ENCODE measurements around the gene NPPA. TPM values are rescaled to one million over a fixed set of nuclear protein-coding genes. Genes with fewer than 3 reads are reported as not detected.

Gene NPPA
- total and polyA plus RNA-seq, 9 of the 15 experiments (the other 6 are each of a cell fraction or from before 2014, with no cell fraction given), result not detected

DNA sequence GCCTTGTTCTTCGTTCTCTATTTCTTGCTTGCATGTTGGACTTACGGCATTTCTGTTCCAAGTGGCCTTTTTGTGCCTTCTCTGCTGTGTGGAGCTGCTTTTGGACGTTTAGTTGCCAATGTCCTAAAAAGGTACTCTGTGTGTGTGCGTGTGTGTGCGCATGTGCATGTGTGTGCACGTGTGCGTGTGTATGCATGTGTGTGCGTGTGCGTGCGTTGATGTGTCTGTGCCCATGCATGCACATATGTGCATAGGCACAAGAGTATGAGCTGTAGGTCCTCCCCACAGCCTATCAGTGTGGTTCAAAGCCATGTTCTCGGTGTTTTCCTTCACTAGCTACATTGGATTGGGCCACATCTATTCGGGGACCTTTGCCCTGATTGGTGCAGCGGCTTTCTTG is 13.7 kb downstream of the NPPA start:
- intact Hi-C loops (cut with micrococcal nuclease), result no loop called here
- H3K36me3 ChIP-seq (ENCODE audit: control insufficient read depth, insufficient read depth, low read length), result peaks cover 95% of the 10 kb centered on the region
- H3K9me1 ChIP-seq (ENCODE audit: control insufficient read depth, insufficient read depth, low read length), result no peaks in the 10 kb centered on the region
- no peaks in the 10 kb centered on the region for H4K20me1 ChIP-seq (replicated peaks; ENCODE audit: control insufficient read depth, insufficient read depth, low read length)
- in situ Hi-C loops (cut with MboI), result no loop called here
- H3K27me3 ChIP-seq (ENCODE audit: control insufficient read depth in 2 of 2, insufficient read depth in 2 of 2, low read length in 2 of 2), result no peaks in the 10 kb centered on the region
- H3K4me3 ChIP-seq, result no peak overlapping the region
- no peak overlapping the region for H3K27ac ChIP-seq (ENCODE audit: extremely low read depth, low read depth, low read length)
- no peak overlapping the region for H2AFZ ChIP-seq (ENCODE audit: low read depth, low read length)
- WGBS (ENCODE audit: insufficient coverage, low coverage, missing lambda C conversion rate), result 94% methylated on average over 13 of the region's 13 CpGs
- ATAC-seq (no peak), FAIRE-seq (no peak), DNase-seq (ENCODE audit: extremely low read depth in 1 of 4, low spot score in 3 of 4) (no peak)
- TF ChIP-seq ZNF143 (CRISPR knock-in tag; IDR thresholded peaks at IDR 0.05) (0 out of 2 replicates have a peak, but pooled peaks have one; percentile 29), BMI1 (IDR thresholded peaks at IDR 0.05; ENCODE audit: low read length) (no peak), ZNF75A (CRISPR knock-in tag; IDR thresholded peaks at IDR 0.05) (no peak), HLTF (IDR thresholded peaks at IDR 0.05) (no peak), PML (IDR thresholded peaks at IDR 0.05; ENCODE audit: low read length) (no peak)
- CTCF ChIA-PET (ENCODE audit: low intra/inter-chr PET ratio), result no interaction called here
- no peaks in the 10 kb centered on the region for H3K79me2 ChIP-seq (ENCODE audit: control insufficient read depth, insufficient read depth, low read length)
- POLR2A ChIA-PET, result interaction anchor here (0.7 to 5.0 kb wide), 2 partner anchors 75 to 190 kb away, joined by 3 to 72 read pairs; no protein-coding TSS in a partner anchor
- no peaks in the 10 kb centered on the region for H3K9me3 ChIP-seq (replicated peaks; ENCODE audit: control insufficient read depth, insufficient read depth, low read depth, low read length)
- BruUV-seq (replicated peaks), result no TSS peak
- H3K9ac ChIP-seq (ENCODE audit: insufficient read depth in 1 of 2, low read depth in 2 of 2, low read length in 2 of 2), result peak overlapping the region in 1 of 2 experiments; percentile 22; a peak in 1 of 4 replicates
- H3K4me1 ChIP-seq (replicated peaks in 1 of 2; ENCODE audit: control insufficient read depth in 2 of 2, insufficient read depth in 2 of 2, low read length in 2 of 2), result peaks cover 7 to 13% of the 10 kb centered on the region in 2 experiments; a peak in 3 of 5 replicates
- H3K4me2 ChIP-seq (ENCODE audit: insufficient read depth, low read length), result no peak overlapping the region

DNA sequence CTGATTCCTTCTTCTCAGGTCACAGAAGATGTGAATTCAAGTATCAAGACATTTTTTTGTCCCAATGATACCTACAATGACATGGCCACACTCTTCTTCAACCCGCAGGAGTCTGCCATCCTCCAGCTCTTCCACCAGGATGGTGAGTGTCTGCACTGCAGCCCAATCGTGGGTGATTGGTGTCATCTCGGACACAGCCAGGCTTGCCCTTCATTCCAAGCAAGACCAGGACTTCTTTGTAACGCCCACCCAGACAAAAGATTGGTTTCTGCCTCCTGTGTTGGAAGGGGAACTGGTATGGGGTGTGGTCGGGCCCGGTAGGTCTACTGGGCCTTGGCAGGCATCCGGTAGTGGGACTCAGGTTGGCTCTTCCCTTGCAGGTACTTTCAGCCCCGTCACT is 14.1 kb downstream of the NPPA start:
- POLR2A ChIA-PET, result interaction anchor here (0.7 to 5.0 kb wide), 3 partner anchors 8 to 190 kb away, joined by 3 to 72 read pairs (median 18); no protein-coding TSS in a partner anchor
- no peak for DNase-seq (ENCODE audit: extremely low read depth in 1 of 4, low spot score in 3 of 4)

More for the DNA sequence above, 14.1 kb downstream of the NPPA start:
- ATAC-seq (no peak), FAIRE-seq (no peak)
- Histone ChIP-seq H3K4me1 (replicated peaks in 1 of 2; ENCODE audit: control insufficient read depth in 2 of 2, insufficient read depth in 2 of 2, low read length in 2 of 2) (peaks cover 7 to 11% of the 10 kb centered on the region in 2 experiments; a peak in 2 of 5 replicates), H3K4me3 (no peak overlapping the region), H3K4me2 (ENCODE audit: insufficient read depth, low read length) (no peak overlapping the region), H3K9me3 (replicated peaks; ENCODE audit: control insufficient read depth, insufficient read depth, low read depth, low read length) (no peaks in the 10 kb centered on the region), H3K27me3 (ENCODE audit: control insufficient read depth in 2 of 2, insufficient read depth in 2 of 2, low read length in 2 of 2) (no peaks in the 10 kb centered on the region), H3K9ac (ENCODE audit: insufficient read depth in 1 of 2, low read depth in 2 of 2, low read length in 2 of 2) (peak overlapping the region in 1 of 2 experiments; percentile 11; a peak in 1 of 4 replicates), H3K9me1 (ENCODE audit: control insufficient read depth, insufficient read depth, low read length) (no peaks in the 10 kb centered on the region), H3K79me2 (ENCODE audit: control insufficient read depth, insufficient read depth, low read length) (no peaks in the 10 kb centered on the region), H3K27ac (ENCODE audit: extremely low read depth, low read depth, low read length) (no peak overlapping the region), H2AFZ (ENCODE audit: low read depth, low read length) (no peak overlapping the region), H4K20me1 (replicated peaks; ENCODE audit: control insufficient read depth, insufficient read depth, low read length) (no peaks in the 10 kb centered on the region), H3K36me3 (ENCODE audit: control insufficient read depth, insufficient read depth, low read length) (peaks cover 95% of the 10 kb centered on the region)
- no TSS peak for BruUV-seq (replicated peaks)
- in situ Hi-C loops (cut with MboI), result no loop called here
- WGBS (ENCODE audit: insufficient coverage, low coverage, missing lambda C conversion rate), result 91% methylated on average over 8 of the region's 8 CpGs
- CTCF ChIA-PET (ENCODE audit: low intra/inter-chr PET ratio), result no interaction called here
- intact Hi-C loops (cut with micrococcal nuclease), result no loop called here
- TF ChIP-seq, protein P1, sequence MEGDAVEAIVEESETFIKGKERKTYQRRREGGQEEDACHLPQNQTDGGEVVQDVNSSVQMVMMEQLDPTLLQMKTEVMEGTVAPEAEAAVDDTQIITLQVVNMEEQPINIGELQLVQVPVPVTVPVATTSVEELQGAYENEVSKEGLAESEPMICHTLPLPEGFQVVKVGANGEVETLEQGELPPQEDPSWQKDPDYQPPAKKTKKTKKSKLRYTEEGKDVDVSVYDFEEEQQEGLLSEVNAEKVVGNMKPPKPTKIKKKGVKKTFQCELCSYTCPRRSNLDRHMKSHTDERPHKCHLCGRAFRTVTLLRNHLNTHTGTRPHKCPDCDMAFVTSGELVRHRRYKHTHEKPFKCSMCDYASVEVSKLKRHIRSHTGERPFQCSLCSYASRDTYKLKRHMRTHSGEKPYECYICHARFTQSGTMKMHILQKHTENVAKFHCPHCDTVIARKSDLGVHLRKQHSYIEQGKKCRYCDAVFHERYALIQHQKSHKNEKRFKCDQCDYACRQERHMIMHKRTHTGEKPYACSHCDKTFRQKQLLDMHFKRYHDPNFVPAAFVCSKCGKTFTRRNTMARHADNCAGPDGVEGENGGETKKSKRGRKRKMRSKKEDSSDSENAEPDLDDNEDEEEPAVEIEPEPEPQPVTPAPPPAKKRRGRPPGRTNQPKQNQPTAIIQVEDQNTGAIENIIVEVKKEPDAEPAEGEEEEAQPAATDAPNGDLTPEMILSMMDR (IDR thresholded peaks at IDR 0.05 in 2 of 3, conservative IDR thresholded peaks at IDR 0.05 in 1 of 3; ENCODE audit: insufficient read depth in 2 of 3, low read depth in 1 of 3, low read length in 3 of 3), result no peak
- TF ChIP-seq ZBTB1 (CRISPR knock-in tag; IDR thresholded peaks at IDR 0.05; ENCODE audit: borderline replicate concordance, low read depth) (no peak), ZNF143 (CRISPR knock-in tag; IDR thresholded peaks at IDR 0.05) (no peak), IRF1 (CRISPR knock-in tag; IDR thresholded peaks at IDR 0.05; ENCODE audit: borderline replicate concordance) (no peak), PATZ1 (CRISPR knock-in tag; IDR thresholded peaks at IDR 0.05; ENCODE audit: borderline replicate concordance) (no peak)

Measured in K562 (cell line).